Naive thymus-derived CD8-positive, alpha-beta T cell (primary cell): ENCODE measurements around the gene ORC2. TPM values are rescaled to one million over a fixed set of nuclear protein-coding genes. Genes with fewer than 3 reads are reported as not detected.

ENCODE experiments used
- polyA plus RNA-seq, 3 donors: library from polyadenylated mRNA; unstranded; fragments of 300-500 nt; fragmentation: Illumina TruSeq; gene quantifications; one replicate each; pipeline ENCODE4 v1.2.3, GENCODE V29; 2021
- total RNA-seq, 8 experiments: library from RNA in 2 of 8; stranded (reverse) in 2 of 8; gene quantifications; one replicate each; pipeline ENCODE4 v1.2.3 and lab custom pipeline; 2021 to 2026

ORC2 gene
- total and polyA plus RNA-seq, 5 experiments from 2014 or later = 9.4 to 66.8 (median 11.1) TPM

Other genes with a start within 250 kb of the ORC2 start
- gene BZW1, start 151.8 kb downstream of the ORC2 start, total RNA-seq = 100 to 1,000 TPM; 175 to 204 TPM
- gene BZW1, start 151.8 kb downstream of the ORC2 start, polyA plus RNA-seq = 100 to 1,000 TPM; 222 to 285 (median 243) TPM
- gene CLK1, start 99.0 kb downstream of the ORC2 start, total RNA-seq = 100 to 1,000 TPM; 348 to 356 TPM
- gene CLK1, start 99.0 kb downstream of the ORC2 start, polyA plus RNA-seq = 10 to 100 TPM; 13.6 to 45.3 (median 15.5) TPM
- gene PPIL3, start 74.6 kb downstream of the ORC2 start, total RNA-seq = 10 to 100 TPM; 41.0 to 42.6 TPM
- 10 to 100 TPM; 22.3 to 38.3 (median 29.6) TPM for gene PPIL3, start 74.6 kb downstream of the ORC2 start, polyA plus RNA-seq
- 10 to 100 TPM; 32.1 to 37.3 TPM for gene NIF3L1, start 74.3 kb downstream of the ORC2 start, total RNA-seq
- gene NIF3L1, start 74.3 kb downstream of the ORC2 start, polyA plus RNA-seq = 10 to 100 TPM; 15.6 to 24.0 (median 18.7) TPM
- 10 to 100 TPM; 34.2 to 38.1 TPM for gene HYCC2, start 108.0 kb upstream of the ORC2 start, total RNA-seq
- gene HYCC2, start 108.0 kb upstream of the ORC2 start, polyA plus RNA-seq = 10 to 100 TPM; 20.8 to 32.5 (median 23.0) TPM
- gene NDUFB3, start 108.3 kb upstream of the ORC2 start, total RNA-seq = 10 to 100 TPM; 40.6 to 47.8 TPM
- gene NDUFB3, start 108.3 kb upstream of the ORC2 start, polyA plus RNA-seq = 100 to 1,000 TPM; 279 to 299 (median 298) TPM
- 100 to 1,000 TPM; 127 to 142 TPM for gene CFLAR, start 152.5 kb upstream of the ORC2 start, total RNA-seq
- gene CFLAR, start 152.5 kb upstream of the ORC2 start, polyA plus RNA-seq = 10 to 100 TPM; 50.7 to 93.3 (median 63.9) TPM
- 10 to 100 TPM; 47.2 to 48.1 TPM for gene CASP10, start 219.5 kb upstream of the ORC2 start, total RNA-seq
- gene CASP10, start 219.5 kb upstream of the ORC2 start, polyA plus RNA-seq = 10 to 100 TPM in 2 of 3 donors, 1 to 10 TPM in 1; 8.6 to 17.5 (median 14.6) TPM